NOMO-1 (cell line): ENCODE results near the gene VDR.

Experiments used
- DNase-seq, 2 experiments: peaks; one replicate each; lab custom pipeline; 2025; ENCODE audit not compliant: unreplicated experiment in 2 of 2; lab: John Stamatoyannopoulos, UW

VDR gene

GRCh38 chr12:47896022-47896421 is 8.8 kb downstream of the VDR start:
- DNase-seq, result no peak

GRCh38 chr12:47894652-47895051 is 10.1 kb downstream of the VDR start:
- DNase-seq, result no peak

- DNase-seq, result no peak
These were observed 10.7 kb downstream of the VDR start for GRCh38 chr12:47894068-47894467.

GRCh38 chr12:47892819-47893218 is 12.0 kb downstream of the VDR start:
- no peak for DNase-seq

GRCh38 chr12:47891356-47891755 is 13.4 kb downstream of the VDR start:
- DNase-seq, result peak in 1 of 2 experiments; percentile 4

- peak; percentile 66 to 81 for DNase-seq
These were observed 15.8 kb downstream of the VDR start for GRCh38 chr12:47889040-47889439.

GRCh38 chr12:47888153-47888819 is 16.5 kb downstream of the VDR start:
- no peak for DNase-seq

GRCh38 chr12:47887529-47887928 is 17.3 kb downstream of the VDR start:
- no peak for DNase-seq

GRCh38 chr12:47886510-47887240 is 18.1 kb downstream of the VDR start:
- DNase-seq, result no peak

GRCh38 chr12:47885566-47885965 is 19.2 kb downstream of the VDR start:
- no peak for DNase-seq

GRCh38 chr12:47885012-47885501 is 19.7 kb downstream of the VDR start:
- no peak for DNase-seq

- DNase-seq, result no peak
These were observed 20.3 kb downstream of the VDR start for GRCh38 chr12:47884501-47884900.

GRCh38 chr12:47883663-47884195 is 21.1 kb downstream of the VDR start:
- no peak for DNase-seq

GRCh38 chr12:47882781-47883546 is 21.8 kb downstream of the VDR start:
- no peak for DNase-seq

- no peak for DNase-seq
These were observed 22.9 kb downstream of the VDR start for GRCh38 chr12:47881826-47882427.

GRCh38 chr12:47881051-47881450 is 23.7 kb downstream of the VDR start:
- no peak for DNase-seq

- no peak for DNase-seq
These were observed 25.8 kb downstream of the VDR start for GRCh38 chr12:47878918-47879481.

GRCh38 chr12:47878293-47878917 is 26.4 kb downstream of the VDR start:
- DNase-seq, result no peak

GRCh38 chr12:47877081-47877480 is 27.7 kb downstream of the VDR start:
- no peak for DNase-seq

GRCh38 chr12:47876440-47876960 is 28.3 kb downstream of the VDR start:
- DNase-seq, result no peak
